Memory B cell (primary cell): Measurements from ENCODE around the gene KIF16B.
A peak's percentile ranks its signal among the peaks of the same experiment; 100 is the strongest.
"Not testable (repeated sequence)": the region's sequence is repeated elsewhere in the genome, so short reads cannot be mapped to it uniquely, and the experiment has no call there.

Source experiments
- ATAC-seq: fragments of 150-1000 bp; cut with Tn5 transposase; 2 replicates; pipeline ENCODE4 v1.10.0; 2021; ENCODE audit warnings: low read depth, mild to moderate bottlenecking, moderate library complexity
- DNase-seq, 2 donors: peaks; one replicate each; pipeline ENCODE4 v3.0.0; 2022; ENCODE audit warnings: low spot score in 2 of 2
- H3K27ac Mint-ChIP-seq: one replicate; pipeline ENCODE4 v1.8.0; 2022; ENCODE audit warnings: mild to moderate bottlenecking, moderate library complexity, mixed read lengths
- H3K27me3 Mint-ChIP-seq: one replicate; pipeline ENCODE4 v1.8.0; 2022; ENCODE audit warnings: mixed read lengths
- H3K36me3 Mint-ChIP-seq: one replicate; pipeline ENCODE4 v1.8.0; 2022; ENCODE audit warnings: mild to moderate bottlenecking, mixed read lengths
- H3K4me1 Mint-ChIP-seq: one replicate; pipeline ENCODE4 v1.8.0; 2022; ENCODE audit warnings: mixed read lengths
- H3K4me3 Mint-ChIP-seq: one replicate; pipeline ENCODE4 v1.8.0; 2022; ENCODE audit warnings: mild to moderate bottlenecking, moderate library complexity, mixed read lengths
- H3K9me3 Mint-ChIP-seq: one replicate; pipeline ENCODE4 v1.8.0; 2022; ENCODE audit warnings: mixed read lengths

KIF16B gene

GRCh38 chr20:16580620-16581019 lies 7.4 kb upstream of the KIF16B start:
- H3K4me1 Mint-ChIP-seq: no peaks in the 10 kb centered on the region

GRCh38 chr20:16580147-16580546 lies 6.9 kb upstream of the KIF16B start:
- H3K36me3 Mint-ChIP-seq: no peaks in the 10 kb centered on the region
- H3K9me3 Mint-ChIP-seq: no peaks in the 10 kb centered on the region

More at GRCh38 chr20:16580620-16581019, 7.4 kb upstream of the KIF16B start:
- no peaks in the 10 kb centered on the region for H3K9me3 Mint-ChIP-seq
- no peak overlapping the region for H3K27ac Mint-ChIP-seq
- H3K36me3 Mint-ChIP-seq: no peaks in the 10 kb centered on the region
- H3K27me3 Mint-ChIP-seq: peaks cover 4% of the 10 kb centered on the region
- no peak for ATAC-seq
- no peak overlapping the region for H3K4me3 Mint-ChIP-seq
- DNase-seq: no peak

GRCh38 chr20:16576219-16576618 lies 3.0 kb upstream of the KIF16B start:
- H3K4me1 Mint-ChIP-seq: peaks cover 16% of the 10 kb centered on the region
- H3K4me3 Mint-ChIP-seq: no peak overlapping the region
- ATAC-seq: no peak
- H3K27me3 Mint-ChIP-seq: no peaks in the 10 kb centered on the region
- DNase-seq: no peak
- H3K36me3 Mint-ChIP-seq: no peaks in the 10 kb centered on the region
- no peaks in the 10 kb centered on the region for H3K9me3 Mint-ChIP-seq
- H3K27ac Mint-ChIP-seq: no peak overlapping the region

More at GRCh38 chr20:16580147-16580546, 6.9 kb upstream of the KIF16B start:
- Mint-ChIP-seq H3K27ac (no peak overlapping the region), H3K4me3 (no peak overlapping the region), H3K4me1 (peaks cover 4% of the 10 kb centered on the region), H3K27me3 (peaks cover 4% of the 10 kb centered on the region)
- DNase-seq (no peak), ATAC-seq (no peak)

GRCh38 chr20:16575390-16576140 lies 2.3 kb upstream of the KIF16B start:
- no peaks in the 10 kb centered on the region for H3K36me3 Mint-ChIP-seq
- peaks cover 23% of the 10 kb centered on the region for H3K4me1 Mint-ChIP-seq
- no peaks in the 10 kb centered on the region for H3K27me3 Mint-ChIP-seq
- H3K27ac Mint-ChIP-seq: peak overlapping the region; percentile 81
- ATAC-seq: no peak
- no peak for DNase-seq
- H3K9me3 Mint-ChIP-seq: no peaks in the 10 kb centered on the region
- H3K4me3 Mint-ChIP-seq: peak overlapping the region; percentile 88

GRCh38 chr20:16574656-16575355 lies 1.6 kb upstream of the KIF16B start:
- H3K4me1 Mint-ChIP-seq: peaks cover 28% of the 10 kb centered on the region
- H3K9me3 Mint-ChIP-seq: no peaks in the 10 kb centered on the region
- no peaks in the 10 kb centered on the region for H3K27me3 Mint-ChIP-seq
- no peaks in the 10 kb centered on the region for H3K36me3 Mint-ChIP-seq
- peak overlapping the region; percentile 88 for H3K4me3 Mint-ChIP-seq
- ATAC-seq (peak; percentile 72), DNase-seq (peak; percentile 63 to 65)
- peak overlapping the region; percentile 81 for H3K27ac Mint-ChIP-seq

DNA sequence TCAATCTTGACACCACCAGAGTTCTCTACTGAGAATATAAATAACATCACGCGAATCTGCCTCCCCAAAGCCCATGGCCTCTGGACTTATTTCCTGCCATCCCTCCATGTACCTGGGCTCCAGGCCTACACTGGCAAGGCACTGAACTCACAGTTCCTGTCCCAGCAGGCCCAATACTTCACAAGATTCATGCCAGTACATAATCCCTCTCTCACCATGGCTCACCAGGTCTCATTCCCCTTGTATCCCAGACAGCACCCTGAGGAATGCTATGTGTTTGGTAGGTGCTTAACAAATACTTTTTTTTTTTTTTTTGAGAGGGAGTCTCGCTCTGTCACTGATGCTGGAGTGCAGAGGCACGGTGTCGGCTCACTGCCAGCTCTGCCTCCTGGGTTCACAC lies 1.9 kb downstream of the KIF16B start:
- H3K4me1 Mint-ChIP-seq: peaks cover 29% of the 10 kb centered on the region
- DNase-seq (no peak), ATAC-seq (no peak)
- no peaks in the 10 kb centered on the region for H3K27me3 Mint-ChIP-seq
- no peak overlapping the region for H3K4me3 Mint-ChIP-seq
- no peak overlapping the region for H3K27ac Mint-ChIP-seq
- H3K36me3 Mint-ChIP-seq: peaks cover 1% of the 10 kb centered on the region
- no peaks in the 10 kb centered on the region for H3K9me3 Mint-ChIP-seq

DNA sequence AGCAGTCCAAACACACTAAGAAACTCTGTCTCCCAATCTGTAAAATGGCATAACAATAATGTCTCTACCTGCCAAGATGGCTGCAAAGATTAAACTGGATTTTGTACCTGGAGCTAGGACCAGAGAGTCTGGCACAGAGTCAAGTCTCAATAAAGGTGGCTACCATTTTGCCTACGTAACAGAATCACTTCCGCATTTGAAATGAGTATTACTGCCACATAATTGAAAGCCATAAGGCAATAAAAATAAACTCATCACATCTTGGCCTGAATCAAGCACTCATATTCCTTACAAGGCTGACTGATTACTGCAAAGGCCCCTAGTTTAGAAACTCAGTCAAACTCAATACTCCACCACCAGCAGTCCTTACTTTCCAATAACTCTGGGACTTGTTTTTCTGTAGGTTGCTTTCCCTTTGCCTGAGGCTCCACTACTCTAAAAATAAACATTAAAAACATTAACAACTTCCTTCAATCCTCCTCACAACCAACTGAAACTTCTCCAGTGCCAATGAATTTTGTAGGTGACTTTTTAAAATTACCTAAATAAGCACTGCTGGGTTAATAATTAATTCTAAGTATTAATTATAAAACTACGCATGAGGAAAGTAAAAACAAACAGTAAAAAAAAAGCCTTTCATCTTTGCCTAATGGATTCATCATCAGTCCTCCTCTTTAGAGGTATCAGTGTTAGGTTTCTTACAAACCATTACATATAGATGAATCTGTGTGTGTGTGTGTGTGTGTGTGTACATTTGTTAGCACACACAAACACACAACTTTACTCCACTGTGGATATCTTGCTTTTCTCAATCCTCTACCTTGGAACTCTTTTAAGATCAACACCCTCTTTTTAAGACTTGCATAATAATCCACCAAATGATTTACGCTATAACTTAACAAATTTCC lies 3.7 kb downstream of the KIF16B start:
- H3K4me3 Mint-ChIP-seq: no peak overlapping the region
- H3K27ac Mint-ChIP-seq: no peak overlapping the region
- no peaks in the 10 kb centered on the region for H3K27me3 Mint-ChIP-seq
- peaks cover 2% of the 10 kb centered on the region for H3K9me3 Mint-ChIP-seq
- ATAC-seq (no peak), DNase-seq (no peak)
- H3K4me1 Mint-ChIP-seq: peaks cover 24% of the 10 kb centered on the region
- peaks cover 8% of the 10 kb centered on the region for H3K36me3 Mint-ChIP-seq

- Mint-ChIP-seq H3K9me3 (peaks cover 2% of the 10 kb centered on the region), H3K4me1 (peaks cover 20% of the 10 kb centered on the region), H3K4me3 (no peak overlapping the region), H3K27ac (no peak overlapping the region), H3K36me3 (peaks cover 10% of the 10 kb centered on the region), H3K27me3 (no peaks in the 10 kb centered on the region)
- DNase-seq: no peak
- ATAC-seq: no peak
Measured at GRCh38 chr20:16566080-16566479, 7.2 kb downstream of the KIF16B start.

DNA sequence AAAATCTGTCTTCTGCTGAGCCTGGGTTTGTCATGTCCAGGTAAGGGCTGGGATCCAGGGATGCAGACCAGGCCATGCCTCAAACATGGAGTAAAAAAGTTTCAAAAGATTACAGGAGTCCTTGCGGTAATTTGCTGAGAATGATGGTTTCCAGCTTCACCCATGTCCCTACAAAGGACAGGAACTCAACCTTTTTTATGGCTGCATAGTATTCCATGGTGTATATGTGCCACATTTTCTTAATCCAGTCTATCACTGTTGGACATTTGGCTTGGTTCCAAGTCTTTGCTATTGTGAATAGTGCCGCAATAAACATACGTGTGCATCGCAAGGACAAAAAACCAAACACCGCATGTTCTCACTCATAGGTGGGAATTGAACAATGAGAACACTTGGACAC lies 9.2 kb downstream of the KIF16B start:
- ATAC-seq, DNase-seq, H3K9me3 Mint-ChIP-seq, H3K4me3 Mint-ChIP-seq, H3K27ac Mint-ChIP-seq, H3K4me1 Mint-ChIP-seq, H3K27me3 Mint-ChIP-seq: not testable (repeated sequence)
- H3K36me3 Mint-ChIP-seq: peaks cover 10% of the 10 kb centered on the region

GRCh38 chr20:16563066-16563806 lies 10.0 kb downstream of the KIF16B start:
- no peak for ATAC-seq
- no peak overlapping the region for H3K27ac Mint-ChIP-seq
- peaks cover 11% of the 10 kb centered on the region for H3K4me1 Mint-ChIP-seq

DNA sequence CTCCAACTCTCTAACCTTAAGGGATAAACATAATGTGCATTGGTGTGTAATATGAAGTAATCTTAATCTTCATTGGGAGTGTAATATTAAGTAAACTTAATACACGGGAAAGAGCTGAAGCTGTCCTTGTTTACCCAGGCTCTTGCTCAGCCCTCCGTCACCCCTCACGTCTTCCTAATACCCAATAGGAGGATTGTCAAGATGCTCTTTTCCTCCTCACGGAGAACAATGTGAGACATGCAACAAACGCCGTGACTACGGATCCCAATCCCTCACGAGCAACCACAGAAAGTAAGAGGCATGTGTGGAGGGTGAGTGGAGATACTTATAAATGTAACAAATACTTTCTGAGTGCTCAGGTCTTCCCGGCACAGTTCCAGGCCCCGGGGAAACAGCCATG lies 11.0 kb downstream of the KIF16B start:
- ATAC-seq: no peak
- Mint-ChIP-seq H3K27ac (no peak overlapping the region), H3K4me1 (peaks cover 13% of the 10 kb centered on the region), H3K36me3 (peaks cover 14% of the 10 kb centered on the region), H3K4me3 (no peak overlapping the region), H3K27me3 (no peaks in the 10 kb centered on the region), H3K9me3 (peaks cover 2% of the 10 kb centered on the region)
- no peak for DNase-seq

More at GRCh38 chr20:16563066-16563806, 10.0 kb downstream of the KIF16B start:
- peaks cover 2% of the 10 kb centered on the region for H3K9me3 Mint-ChIP-seq
- H3K27me3 Mint-ChIP-seq: no peaks in the 10 kb centered on the region
- no peak overlapping the region for H3K4me3 Mint-ChIP-seq
- no peak for DNase-seq
- H3K36me3 Mint-ChIP-seq: peaks cover 12% of the 10 kb centered on the region

DNA sequence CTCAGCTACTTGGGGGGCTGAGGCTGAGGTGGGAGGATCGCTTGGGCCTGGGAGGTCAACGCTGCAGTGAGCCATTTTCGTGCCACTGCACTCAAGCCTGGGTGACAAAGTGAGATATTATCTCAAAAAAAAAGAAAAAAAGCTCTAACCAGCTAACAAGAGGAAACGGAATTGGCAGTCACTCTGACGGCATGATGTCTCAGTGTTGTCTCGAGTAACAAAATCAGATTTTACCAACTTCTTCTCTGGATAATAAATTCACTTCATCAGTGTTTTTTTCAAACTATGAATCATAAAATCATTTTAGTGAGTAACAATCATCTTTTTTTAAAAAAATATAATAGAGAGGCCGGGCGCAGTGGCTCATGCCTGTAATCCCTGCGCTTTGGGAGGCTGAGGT lies 12.6 kb downstream of the KIF16B start:
- ATAC-seq (no peak), DNase-seq (no peak)
- peaks cover 24% of the 10 kb centered on the region for H3K4me1 Mint-ChIP-seq
- H3K36me3 Mint-ChIP-seq: peaks cover 12% of the 10 kb centered on the region
- H3K27me3 Mint-ChIP-seq: no peaks in the 10 kb centered on the region
- H3K9me3 Mint-ChIP-seq: peaks cover 2% of the 10 kb centered on the region
- no peak overlapping the region for H3K4me3 Mint-ChIP-seq
- no peak overlapping the region for H3K27ac Mint-ChIP-seq

DNA sequence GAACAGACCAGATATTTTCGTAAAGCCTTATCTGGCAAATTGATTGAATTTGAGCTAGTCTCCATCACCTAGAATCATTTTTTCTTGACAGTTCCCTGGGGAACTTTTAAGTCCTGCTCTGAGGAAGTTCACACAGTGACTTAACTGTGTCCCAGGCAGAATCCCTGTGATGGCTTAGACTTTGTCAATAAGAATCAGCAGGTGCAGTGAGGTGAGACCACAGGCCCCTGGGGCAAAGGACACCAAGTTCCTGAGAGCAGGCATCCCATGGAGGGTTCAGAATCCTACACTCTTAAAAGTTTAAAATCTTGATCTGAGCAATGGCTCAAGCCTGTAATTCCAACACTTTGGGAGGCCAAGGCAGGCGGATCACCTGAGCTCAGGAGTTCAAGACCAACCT lies 13.0 kb downstream of the KIF16B start:
- no peak overlapping the region for H3K27ac Mint-ChIP-seq
- H3K27me3 Mint-ChIP-seq: no peaks in the 10 kb centered on the region
- peaks cover 25% of the 10 kb centered on the region for H3K4me1 Mint-ChIP-seq
- peaks cover 11% of the 10 kb centered on the region for H3K36me3 Mint-ChIP-seq
- no peak overlapping the region for H3K4me3 Mint-ChIP-seq
- no peak for DNase-seq
- ATAC-seq: no peak
- peaks cover 2% of the 10 kb centered on the region for H3K9me3 Mint-ChIP-seq
